WTC11 (cell line): ENCODE results near the gene OTOP1. TPM values are rescaled to one million over a fixed set of nuclear protein-coding genes. Genes with fewer than 3 reads are reported as not detected.
"Not testable (repeated sequence)": the region's sequence is repeated elsewhere in the genome, so short reads cannot be mapped to it uniquely, and the experiment has no call there.

Source experiments
- ATAC-seq: fragments of 200-7000 bp; cut with Tn5 transposase; 2 replicates; pipeline ENCODE4 v1.10.0; 2021; ENCODE audit warnings: mild to moderate bottlenecking, moderate library complexity
- CTCF ChIA-PET: fragments of 300-600 bp; sonication (Branson Sonifier 250); formaldehyde crosslinking; loops from one replicate; lab custom pipeline; 2021; ENCODE audit warnings: antibody characterized with exemption; lab: Charles Lee
- POLR2A ChIA-PET: fragments of 350-600 bp; sonication (Branson Sonifier 250); formaldehyde crosslinking; loops from one replicate; lab custom pipeline; 2021; ENCODE audit warnings: antibody characterized with exemption; lab: Charles Lee
- DNase-seq: peaks from one replicate; pipeline ENCODE4 v3.0.0; 2021; ENCODE audit warnings: low spot score
- H3K27ac Mint-ChIP-seq: 2 replicates; pipeline ENCODE4 v1.8.0; 2021; ENCODE audit warnings: mixed read lengths
- H3K27me3 Mint-ChIP-seq: 2 replicates; pipeline ENCODE4 v1.8.0; 2021; ENCODE audit warnings: low read depth, mild to moderate bottlenecking, moderate library complexity, mixed read lengths
- H3K36me3 Mint-ChIP-seq: 2 replicates; pipeline ENCODE4 v1.8.0; 2021; ENCODE audit warnings: mixed read lengths
- H3K4me1 Mint-ChIP-seq: 2 replicates; pipeline ENCODE4 v1.8.0; 2022; ENCODE audit warnings: mixed read lengths
- H3K4me3 Mint-ChIP-seq: 2 replicates; pipeline ENCODE4 v1.8.0; 2021; ENCODE audit warnings: mild to moderate bottlenecking, moderate library complexity, mixed read lengths
- H3K9me3 Mint-ChIP-seq: 2 replicates; pipeline ENCODE4 v1.8.0; 2021; ENCODE audit warnings: mixed read lengths
- CTCF ChIP-seq: fragments of 200-600 bp; IDR thresholded peaks from 2 replicates; pipeline ENCODE4 v1.8.0; 2022; ENCODE audit warnings: antibody characterized with exemption
- ETV6 ChIP-seq: sonication (generic); formaldehyde crosslinking; IDR thresholded peaks from 2 replicates; pipeline ENCODE4 v1.8.1; 2022; ENCODE audit warnings: mild to moderate bottlenecking, missing genetic modification reagents
- GABPB1 ChIP-seq: sonication (generic); formaldehyde crosslinking; IDR thresholded peaks from 2 replicates; pipeline ENCODE4 v1.8.1; 2023; ENCODE audit warnings: mild to moderate bottlenecking, missing genetic modification reagents
- MLX ChIP-seq: sonication (generic); formaldehyde crosslinking; IDR thresholded peaks from 2 replicates; pipeline ENCODE4 v1.8.1; 2023; ENCODE audit warnings: mild to moderate bottlenecking, missing genetic modification reagents, moderate library complexity
- MYBL2 ChIP-seq: sonication (generic); formaldehyde crosslinking; IDR thresholded peaks from 2 replicates; pipeline ENCODE4 v1.8.1; 2023; ENCODE audit warnings: mild to moderate bottlenecking, moderate library complexity, missing genetic modification reagents
- NFATC4 ChIP-seq: fragments of 250-450 bp; sonication (Bioruptor Pico); IDR thresholded peaks from 2 replicates; pipeline ENCODE4 v1.9.0; 2021; ENCODE audit warnings: mild to moderate bottlenecking
- NFE2L1 ChIP-seq: sonication (generic); formaldehyde crosslinking; IDR thresholded peaks from 2 replicates; pipeline ENCODE4 v1.8.1; 2023; ENCODE audit warnings: missing genetic modification reagents
- NR1H2 ChIP-seq: sonication (generic); formaldehyde crosslinking; IDR thresholded peaks from 2 replicates; pipeline ENCODE4 v1.9.0; 2021; ENCODE audit warnings: mild to moderate bottlenecking, moderate library complexity, missing genetic modification reagents
- NR2C2 ChIP-seq: sonication (generic); formaldehyde crosslinking; IDR thresholded peaks from 2 replicates; pipeline ENCODE4 v1.8.0; 2022; ENCODE audit warnings: mild to moderate bottlenecking, missing genetic modification reagents
- SMAD3 ChIP-seq: sonication (generic); formaldehyde crosslinking; IDR thresholded peaks from 2 replicates; pipeline ENCODE4 v1.8.0; 2022; ENCODE audit warnings: missing genetic modification reagents, mild to moderate bottlenecking, borderline replicate concordance
- TP53 ChIP-seq: sonication (generic); formaldehyde crosslinking; IDR thresholded peaks from 2 replicates; pipeline ENCODE4 v1.8.1; 2023; ENCODE audit warnings: mild to moderate bottlenecking, missing genetic modification reagents
- USF1 ChIP-seq: sonication (generic); formaldehyde crosslinking; IDR thresholded peaks from 2 replicates; pipeline ENCODE4 v1.8.0; 2022; ENCODE audit warnings: mild to moderate bottlenecking, missing genetic modification reagents
- USF2 ChIP-seq: sonication (generic); formaldehyde crosslinking; IDR thresholded peaks from 2 replicates; pipeline ENCODE4 v1.8.1; 2023; ENCODE audit warnings: mild to moderate bottlenecking, missing genetic modification reagents, moderate library complexity
- ZNF121 ChIP-seq: sonication (generic); formaldehyde crosslinking; IDR thresholded peaks from 2 replicates; pipeline ENCODE4 v1.8.0; 2023; ENCODE audit warnings: missing genetic modification reagents
- ZNF138 ChIP-seq: sonication (generic); formaldehyde crosslinking; conservative IDR thresholded peaks from 2 replicates; pipeline ENCODE4 v1.8.1; 2022; ENCODE audit warnings: mild to moderate bottlenecking, moderate library complexity, missing genetic modification reagents
- ZNF425 ChIP-seq: fragments of 250-450 bp; sonication (Bioruptor Pico); conservative IDR thresholded peaks from 2 replicates; pipeline ENCODE4 v1.9.0; 2021; ENCODE audit warnings: mild to moderate bottlenecking
- ZNF671 ChIP-seq: fragments of 250-450 bp; sonication (Bioruptor Pico); IDR thresholded peaks from 2 replicates; pipeline ENCODE4 v1.8.0; 2021; ENCODE audit warnings: mild to moderate bottlenecking
- total RNA-seq: library from RNA; stranded (reverse); gene quantifications from 3 replicates; pipeline ENCODE4 v1.2.3, GENCODE V29; 2021
- TF ChIP-seq, protein P1 (sequence below): fragments of 250-450 bp; sonication (Bioruptor Pico); IDR thresholded peaks from 2 replicates; pipeline ENCODE4 v1.8.0; 2021; ENCODE audit warnings: mild to moderate bottlenecking

The OTOP1 gene
- total RNA-seq, 1 experiment from 2014 or later: not detected

DNA sequence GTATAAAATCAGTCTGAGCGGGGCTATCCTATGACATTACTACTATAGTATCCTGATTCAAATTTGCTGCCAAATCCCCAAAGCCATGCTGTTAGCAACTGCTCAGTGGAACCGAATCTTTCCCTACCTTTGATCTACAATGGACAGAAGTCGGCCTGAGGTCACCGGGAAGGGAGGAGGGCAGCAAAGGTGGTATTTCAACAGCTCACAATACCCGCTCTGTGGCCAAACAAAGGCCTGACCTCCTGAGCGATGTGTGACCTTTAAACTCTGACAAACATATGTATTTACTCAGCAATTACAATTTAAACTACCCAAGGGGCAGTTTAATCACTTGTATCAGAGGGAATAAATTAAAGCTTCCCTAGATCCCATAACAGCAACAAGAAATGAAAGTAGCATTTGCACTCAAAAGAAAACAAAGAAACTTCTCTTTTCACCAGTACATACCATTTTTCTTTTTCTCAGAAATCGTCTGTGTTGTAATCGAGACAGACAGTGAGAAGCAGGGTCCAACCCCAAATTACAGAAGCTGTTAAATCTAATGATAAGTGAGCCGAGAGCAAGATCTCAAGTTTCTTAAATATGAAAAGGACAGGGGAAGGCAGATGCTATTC is 32.9 kb upstream of the OTOP1 start:
- ATAC-seq (no peak), DNase-seq (no peak)
- ChIA-PET POLR2A (no interaction called here), CTCF (interaction anchor here (0.5 to 1.7 kb wide), 11 partner anchors 8 to 171 kb away, joined by 3 to 5 read pairs (median 3); partner anchors contain the start of genes LYAR, TMEM128 and ZBTB49)
- no peak overlapping the region for H3K4me3 Mint-ChIP-seq
- H3K27me3 Mint-ChIP-seq: peaks cover 5% of the 10 kb centered on the region; the same call in 1 of the 2 replicates
- H3K27ac Mint-ChIP-seq: no peak overlapping the region
- no peaks in the 10 kb centered on the region for H3K36me3 Mint-ChIP-seq
- peak; percentile 45; the same call in 1 of the 2 replicates for TF ChIP-seq GABPB1
- TF ChIP-seq, protein P1, sequence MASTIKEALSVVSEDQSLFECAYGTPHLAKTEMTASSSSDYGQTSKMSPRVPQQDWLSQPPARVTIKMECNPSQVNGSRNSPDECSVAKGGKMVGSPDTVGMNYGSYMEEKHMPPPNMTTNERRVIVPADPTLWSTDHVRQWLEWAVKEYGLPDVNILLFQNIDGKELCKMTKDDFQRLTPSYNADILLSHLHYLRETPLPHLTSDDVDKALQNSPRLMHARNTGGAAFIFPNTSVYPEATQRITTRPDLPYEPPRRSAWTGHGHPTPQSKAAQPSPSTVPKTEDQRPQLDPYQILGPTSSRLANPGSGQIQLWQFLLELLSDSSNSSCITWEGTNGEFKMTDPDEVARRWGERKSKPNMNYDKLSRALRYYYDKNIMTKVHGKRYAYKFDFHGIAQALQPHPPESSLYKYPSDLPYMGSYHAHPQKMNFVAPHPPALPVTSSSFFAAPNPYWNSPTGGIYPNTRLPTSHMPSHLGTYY (CRISPR knock-in tag): no peak
- TF ChIP-seq USF1: no peak
- no peak for TF ChIP-seq NR1H2
- no peaks in the 10 kb centered on the region for H3K4me1 Mint-ChIP-seq
- H3K9me3 Mint-ChIP-seq: peaks cover 5% of the 10 kb centered on the region; the same call in 1 of the 2 replicates

- H3K36me3 Mint-ChIP-seq, H3K9me3 Mint-ChIP-seq, H3K27ac Mint-ChIP-seq, H3K4me3 Mint-ChIP-seq, H3K4me1 Mint-ChIP-seq, H3K27me3 Mint-ChIP-seq, DNase-seq, ATAC-seq, CTCF ChIA-PET, POLR2A ChIA-PET: not testable (repeated sequence)
Observed at GRCh38 chr4:4257705-4258104, 31.0 kb upstream of the OTOP1 start.

GRCh38 chr4:4256799-4257198 is 30.1 kb upstream of the OTOP1 start:
- ChIA-PET POLR2A (no interaction called here), CTCF (interaction anchor here (0.6 to 0.8 kb wide), 3 partner anchors 9 to 285 kb away, joined by 3 to 4 read pairs (median 3); partner anchors contain the start of genes STX18 and TMEM128)
- ATAC-seq (peak; percentile 74), DNase-seq (no peak)
- Mint-ChIP-seq H3K27me3 (peaks cover 5% of the 10 kb centered on the region; the same call in 1 of the 2 replicates), H3K36me3 (no peaks in the 10 kb centered on the region), H3K4me1 (no peaks in the 10 kb centered on the region), H3K27ac (no peak overlapping the region), H3K9me3 (peaks cover 5% of the 10 kb centered on the region; the same call in 1 of the 2 replicates), H3K4me3 (no peak overlapping the region)
- TF ChIP-seq NFE2L1 (CRISPR knock-in tag) (no peak), MYBL2 (CRISPR knock-in tag) (no peak), ZNF671 (CRISPR knock-in tag) (no peak), USF2 (CRISPR knock-in tag) (no peak), ZNF121 (CRISPR knock-in tag) (no peak), NFATC4 (no peak)

- Mint-ChIP-seq H3K36me3 (no peaks in the 10 kb centered on the region), H3K27me3 (peaks cover 13% of the 10 kb centered on the region), H3K27ac (no peak overlapping the region), H3K9me3 (peaks cover 5% of the 10 kb centered on the region; the same call in 1 of the 2 replicates), H3K4me3 (no peak overlapping the region), H3K4me1 (no peaks in the 10 kb centered on the region)
- POLR2A ChIA-PET: no interaction called here
- ATAC-seq: no peak
- CTCF ChIA-PET: no interaction called here
- no peak for DNase-seq
- no peak for TF ChIP-seq TP53
- TF ChIP-seq ZNF138 (CRISPR knock-in tag): no peak
- TF ChIP-seq MLX (CRISPR knock-in tag): no peak
- TF ChIP-seq ETV6 (CRISPR knock-in tag): no peak
- no peak for TF ChIP-seq NFATC4
- TF ChIP-seq SMAD3: no peak
- TF ChIP-seq NR2C2 (CRISPR knock-in tag): no peak
- TF ChIP-seq CTCF: no peak
- no peak for TF ChIP-seq ZNF425 (CRISPR knock-in tag)
Observed at GRCh38 chr4:4254666-4255065, 27.9 kb upstream of the OTOP1 start.
